IMR-90 (cell line): ENCODE data around the gene ITGB1BP1. TPM values are rescaled to one million over a fixed set of nuclear protein-coding genes. Genes with fewer than 3 reads are reported as not detected.

ENCODE experiments used
- ATAC-seq: fragments of 200-7000 bp; cut with Tn5 transposase; 2 replicates; pipeline ENCODE4 v1.9.1; 2020; ENCODE audit warnings: low read depth, mild to moderate bottlenecking, moderate library complexity
- BruUV-seq: library from RNA; stranded (reverse); fragments of 400-500 nt; replicated peaks from 2 replicates; lab custom pipeline; 2021; lab: Mats Ljungman, UMichigan
- CTCF ChIA-PET: fragments of 300-600 bp; formaldehyde crosslinking; extraction: SDS; loops from one replicate; lab custom pipeline; 2021; ENCODE audit warnings: antibody characterized with exemption; lab: Yijun Ruan, JAX
- POLR2A ChIA-PET: fragments of 300-600 bp; sonication (Branson Sonifier 250); formaldehyde crosslinking; loops from one replicate; lab custom pipeline; 2022; ENCODE audit warnings: antibody characterized with exemption; ENCODE audit not compliant: unreplicated experiment; lab: Charles Lee
- DNase-seq: peaks from one replicate; pipeline ENCODE4 v3.0.0; 2013
- H2AFZ ChIP-seq: replicated peaks from 2 replicates; pipeline ENCODE3; 2013; ENCODE audit warnings: low read length, mild to moderate bottlenecking; ENCODE audit not compliant: poor library complexity
- H2AK5ac ChIP-seq: 2 replicates; pipeline ENCODE4 v1.6.1; 2013; ENCODE audit warnings: low read depth, low read length, inconsistent platforms
- H2AK9ac ChIP-seq: replicated peaks from 2 replicates; pipeline ENCODE3; 2013; ENCODE audit warnings: mild to moderate bottlenecking, low read depth, low read length, moderate library complexity; ENCODE audit not compliant: poor library complexity
- H2BK120ac ChIP-seq: 2 replicates; pipeline ENCODE4 v1.6.1; 2013; ENCODE audit warnings: low read depth, low read length, inconsistent platforms
- H2BK15ac ChIP-seq: 3 replicates; pipeline ENCODE4 v1.6.1; 2013; ENCODE audit warnings: low read depth, low read length, inconsistent platforms
- H2BK20ac ChIP-seq: 2 replicates; pipeline ENCODE4 v1.6.1; 2013; ENCODE audit warnings: low read depth, mild to moderate bottlenecking, inconsistent platforms, low read length, moderate library complexity
- H2BK5ac ChIP-seq: 2 replicates; pipeline ENCODE4 v1.6.1; 2013; ENCODE audit warnings: mild to moderate bottlenecking, low read depth, low read length, inconsistent platforms; ENCODE audit not compliant: poor library complexity, severe bottlenecking
- H3K14ac ChIP-seq: replicated peaks from 2 replicates; pipeline ENCODE4 v1.6.1; 2013; ENCODE audit warnings: low read depth, low read length, inconsistent platforms
- H3K18ac ChIP-seq: 2 replicates; pipeline ENCODE4 v1.6.1; 2013; ENCODE audit warnings: low read depth, low read length, control low read depth
- H3K23ac ChIP-seq: 2 replicates; pipeline ENCODE4 v1.6.1; 2013; ENCODE audit warnings: low read depth, low read length, inconsistent platforms
- H3K27ac ChIP-seq: 2 replicates; pipeline ENCODE4 v1.5.1; 2013; ENCODE audit warnings: mild to moderate bottlenecking, control low read depth, low read length; ENCODE audit not compliant: insufficient read depth
- H3K27me3 ChIP-seq: 2 replicates; pipeline ENCODE4 v1.6.1; 2013; ENCODE audit warnings: low read length; ENCODE audit not compliant: control insufficient read depth, insufficient read depth
- H3K36me3 ChIP-seq: 2 replicates; pipeline ENCODE4 v1.6.1; 2013; ENCODE audit warnings: low read length, mixed read lengths; ENCODE audit not compliant: control insufficient read depth, insufficient read depth
- H3K4ac ChIP-seq: 2 replicates; pipeline ENCODE4 v1.6.1; 2013; ENCODE audit warnings: low read depth, low read length, inconsistent platforms
- H3K4me1 ChIP-seq: 2 replicates; pipeline ENCODE4 v1.6.1; 2013; ENCODE audit warnings: low read length, mixed read lengths; ENCODE audit not compliant: control insufficient read depth, insufficient read depth
- H3K4me2 ChIP-seq: 2 replicates; pipeline ENCODE4 v1.6.1; 2013; ENCODE audit warnings: low read depth, mild to moderate bottlenecking, control low read depth, low read length, moderate library complexity
- H3K4me3 ChIP-seq: 2 replicates; pipeline ENCODE4 v1.5.1; 2013; ENCODE audit warnings: low read depth, mild to moderate bottlenecking, control low read depth, low read length, moderate library complexity; ENCODE audit not compliant: insufficient read depth
- H3K56ac ChIP-seq: 2 replicates; pipeline ENCODE4 v1.6.1; 2013; ENCODE audit warnings: low read length, inconsistent platforms; ENCODE audit not compliant: insufficient read depth; ENCODE audit errors: extremely low read depth
- H3K79me1 ChIP-seq, 2 experiments: 2 replicates each; pipeline ENCODE4 v1.6.1; 2013; ENCODE audit warnings: low read length in 2 of 2, inconsistent platforms in 1 of 2, low read depth in 1 of 2
- H3K9ac ChIP-seq: 2 replicates; pipeline ENCODE4 v1.6.1; 2013; ENCODE audit warnings: low read depth, low read length, control low read depth
- H3K9me1 ChIP-seq: 2 replicates; pipeline ENCODE4 v1.6.1; 2013; ENCODE audit warnings: low read length, inconsistent platforms; ENCODE audit not compliant: insufficient read depth
- H3K9me3 ChIP-seq: 2 replicates; pipeline ENCODE4 v1.6.1; 2013; ENCODE audit warnings: low read length; ENCODE audit not compliant: control insufficient read depth, insufficient read depth
- H4K20me1 ChIP-seq: 2 replicates; pipeline ENCODE4 v1.6.1; 2013; ENCODE audit warnings: low read length, inconsistent platforms; ENCODE audit not compliant: insufficient read depth
- H4K5ac ChIP-seq: 2 replicates; pipeline ENCODE4 v1.6.1; 2013; ENCODE audit warnings: mild to moderate bottlenecking, low read depth, low read length, control low read depth
- H4K8ac ChIP-seq, 2 experiments: 2 replicates each; pipeline ENCODE4 v1.6.1; 2013; ENCODE audit warnings: low read depth in 2 of 2, low read length in 2 of 2, control low read depth in 1 of 2, inconsistent platforms in 1 of 2
- H4K91ac ChIP-seq: 2 replicates; pipeline ENCODE4 v1.6.1; 2013; ENCODE audit warnings: low read depth, low read length, inconsistent platforms; ENCODE audit not compliant: insufficient read depth
- BHLHE40 ChIP-seq: fragments of 150-350 bp; IDR thresholded peaks from 2 replicates; pipeline ENCODE4 v1.6.1; 2016; ENCODE audit warnings: mild to moderate bottlenecking, low read depth, low read length
- CEBPB ChIP-seq: IDR thresholded peaks from 2 replicates; pipeline ENCODE4 v1.6.1; 2012; ENCODE audit warnings: low read depth, low read length, improper control_type of control experiment
- CHD1 ChIP-seq: IDR thresholded peaks from 2 replicates; pipeline ENCODE4 v1.6.1; 2012; ENCODE audit warnings: low read depth, low read length, improper control_type of control experiment
- CTCF ChIP-seq: conservative IDR thresholded peaks from 2 replicates; pipeline ENCODE4 v1.5.1; 2012; ENCODE audit warnings: mild to moderate bottlenecking, low read depth, low read length, improper control_type of control experiment
- ELK1 ChIP-seq: fragments of 150-350 bp; IDR thresholded peaks from 2 replicates; pipeline ENCODE4 v1.6.1; 2016; ENCODE audit warnings: low read depth, mild to moderate bottlenecking, low read length, moderate library complexity, borderline replicate concordance
- FOS ChIP-seq: fragments of 150-350 bp; IDR thresholded peaks from 2 replicates; pipeline ENCODE4 v1.6.1; 2016; ENCODE audit warnings: low read depth, low read length
- MAFK ChIP-seq: IDR thresholded peaks from 2 replicates; pipeline ENCODE4 v1.6.1; 2012; ENCODE audit warnings: low read depth, low read length, improper control_type of control experiment
- MAZ ChIP-seq: IDR thresholded peaks from 2 replicates; pipeline ENCODE4 v1.6.1; 2012; ENCODE audit warnings: low read depth, mild to moderate bottlenecking, low read length, improper control_type of control experiment, moderate library complexity, borderline replicate concordance
- MXI1 ChIP-seq: IDR thresholded peaks from 2 replicates; pipeline ENCODE4 v1.6.1; 2012; ENCODE audit warnings: low read depth, mild to moderate bottlenecking, low read length, moderate library complexity, borderline replicate concordance
- POLR2A ChIP-seq: IDR thresholded peaks from 2 replicates; pipeline ENCODE4 v1.6.1; 2012; ENCODE audit warnings: mild to moderate bottlenecking, low read depth, low read length
- RCOR1 ChIP-seq: IDR thresholded peaks from 2 replicates; pipeline ENCODE4 v1.6.1; 2012; ENCODE audit warnings: mild to moderate bottlenecking, low read length, improper control_type of control experiment; ENCODE audit not compliant: insufficient replicate concordance
- RFX5 ChIP-seq: IDR thresholded peaks from 2 replicates; pipeline ENCODE4 v1.8.0; 2012; ENCODE audit warnings: low read depth, mild to moderate bottlenecking, low read length, moderate library complexity
- SMC3 ChIP-seq: fragments of 150-350 bp; IDR thresholded peaks from 2 replicates; pipeline ENCODE4 v1.6.1; 2016; ENCODE audit warnings: low read depth, mild to moderate bottlenecking, antibody characterized with exemption, low read length, moderate library complexity
- WGBS, 2 experiments: methylation state at CpG; one replicate each; pipeline versions ENCODE4 v1.1.5 to v1.1.7; 2013; ENCODE audit warnings: missing lambda C conversion rate in 2 of 2; ENCODE audit not compliant: insufficient read length in 1 of 2; ENCODE audit errors: extremely low coverage in 2 of 2; 5-methylcytosine and 5-hydroxymethylcytosine counted together
- dilution Hi-C: fragments of 300-500 bp; cut with HindIII; formaldehyde crosslinking; loops from one replicate; pipeline ENCODE4 v1.14.3; 2018; ENCODE audit warnings: low sequenced_read_pairs; ENCODE audit not compliant: unreplicated experiment
- in situ Hi-C: fragments of 300-500 bp; cut with MboI; formaldehyde crosslinking; loops from 3 replicates; pipeline ENCODE4 v1.14.3; 2019; ENCODE audit warnings: low sequenced_read_pairs, inconsistent platforms, mixed read lengths
- intact Hi-C: fragments of 100-400 bp; cut with micrococcal nuclease; formaldehyde crosslinking; loops from 2 replicates; pipeline ENCODE4 v1.10.0; 2022
- polyA plus RNA-seq, 3 experiments: library from polyadenylated mRNA; depleted of rRNA; stranded (reverse); fragments of >200 nt; gene quantifications; 2 replicates each; pipeline ENCODE4 v1.2.3, GENCODE V29; 2012; ENCODE audit warnings: low replicate concordance in 1 of 3
- total RNA-seq: library from RNA; depleted of rRNA; stranded (reverse); fragments of >200 nt; gene quantifications from 2 replicates; pipeline ENCODE4 v1.2.3, GENCODE V29; 2012

The ITGB1BP1 gene
- total and polyA plus RNA-seq, 2 of the 4 experiments (the other 2 are of a cell fraction), result 48.6 to 88.1 TPM

- H3K36me3 ChIP-seq, result peaks cover 7% of the 10 kb centered on the region
- H3K56ac ChIP-seq, result no peak overlapping the region
- no peak overlapping the region for H3K18ac ChIP-seq
- H3K9me3 ChIP-seq, result no peaks in the 10 kb centered on the region
- no peaks in the 10 kb centered on the region for H3K27me3 ChIP-seq
- dilution Hi-C loops, result no loop called here
- H3K4ac ChIP-seq, result no peak overlapping the region
- peaks cover 27% of the 10 kb centered on the region; the same call in 1 of the 2 replicates for H4K20me1 ChIP-seq
- H2AFZ ChIP-seq, result no peak overlapping the region
- H3K14ac ChIP-seq, result no peak overlapping the region
- H3K4me3 ChIP-seq, result no peak overlapping the region
- no peak overlapping the region for H2AK9ac ChIP-seq
- peaks cover 23 to 83% of the 10 kb centered on the region in 2 experiments for H3K79me1 ChIP-seq
- no peak overlapping the region for H4K91ac ChIP-seq
- no peak overlapping the region for H3K23ac ChIP-seq
- H3K9ac ChIP-seq, result no peak overlapping the region
- TF ChIP-seq MAZ, result no peak
- TF ChIP-seq POLR2A, result no peak
- no peak for TF ChIP-seq CEBPB
- no peak for TF ChIP-seq BHLHE40
- no peak for TF ChIP-seq RCOR1
- TF ChIP-seq RFX5, result no peak
- no peak for TF ChIP-seq CHD1
- no peak for TF ChIP-seq SMC3
- no peak for TF ChIP-seq MAFK
- TF ChIP-seq ELK1, result no peak
- no peak for TF ChIP-seq MXI1
- no peak for TF ChIP-seq CTCF
- no peak for TF ChIP-seq FOS
- intact Hi-C loops, result no loop called here
- no peak overlapping the region for H2BK15ac ChIP-seq
- H4K8ac ChIP-seq, result no peak overlapping the region
- ATAC-seq (no peak), DNase-seq (no peak)
- no TSS peak for BruUV-seq
- H3K4me2 ChIP-seq, result no peak overlapping the region
- no peak overlapping the region for H4K5ac ChIP-seq
- ChIA-PET POLR2A (no interaction called here), CTCF (no interaction called here)
- peaks cover 13% of the 10 kb centered on the region for H3K4me1 ChIP-seq
- WGBS, 2 experiments, result 40% methylated on average over 1 of the region's 3 CpGs; no CpG with 5 or more reads in 1 of the 2 experiments
- H2BK5ac ChIP-seq, result no peak overlapping the region
- no peak overlapping the region for H2BK20ac ChIP-seq
- no peak overlapping the region for H2BK120ac ChIP-seq
- peaks cover 8% of the 10 kb centered on the region for H3K9me1 ChIP-seq
- in situ Hi-C loops, result no loop called here
- no peak overlapping the region for H2AK5ac ChIP-seq
- H3K27ac ChIP-seq, result no peak overlapping the region
Observed at GRCh38 chr2:9419541-9419940, 3.8 kb downstream of the ITGB1BP1 start.
